NT2/D1 (cell line): Measurements from ENCODE around the gene CREG2.
A peak's percentile ranks its signal among the peaks of the same experiment; 100 is the strongest.

Experiments
- DNase-seq: peaks from one replicate; pipeline ENCODE4 v3.0.0-alpha.2; 2011; ENCODE audit warnings: low read depth, low spot score
- H3K27me3 ChIP-seq: 2 replicates; pipeline ENCODE4 v1.6.0; 2011; ENCODE audit warnings: mild to moderate bottlenecking; ENCODE audit not compliant: insufficient read length, insufficient read depth
- H3K36me3 ChIP-seq: 2 replicates; pipeline ENCODE4 v1.6.1; 2011; ENCODE audit warnings: mild to moderate bottlenecking, low read length, mixed read lengths; ENCODE audit not compliant: insufficient read depth, insufficient read length
- H3K4me1 ChIP-seq: 2 replicates; pipeline ENCODE4 v1.5.1; 2011; ENCODE audit not compliant: insufficient read depth, insufficient read length
- H3K4me3 ChIP-seq: 2 replicates; pipeline ENCODE4 v1.5.1; 2011; ENCODE audit warnings: low read depth; ENCODE audit not compliant: insufficient read length
- H3K9ac ChIP-seq: 2 replicates; pipeline ENCODE4 v1.6.0; 2011; ENCODE audit warnings: low read depth; ENCODE audit not compliant: insufficient read length
- H3K9me3 ChIP-seq: 2 replicates; pipeline ENCODE4 v1.5.1; 2011; ENCODE audit warnings: mild to moderate bottlenecking, low read length; ENCODE audit not compliant: insufficient read depth
- SUZ12 ChIP-seq: IDR thresholded peaks from 2 replicates; pipeline ENCODE4 v1.6.1; 2011; ENCODE audit not compliant: insufficient read length, insufficient read depth; ENCODE audit errors: extremely low read depth
- YY1 ChIP-seq: IDR thresholded peaks from 2 replicates; pipeline ENCODE4 v1.6.1; 2011; ENCODE audit not compliant: insufficient read length, insufficient read depth
- ZNF274 ChIP-seq: IDR thresholded peaks from 2 replicates; pipeline ENCODE4 v1.6.1; 2011; ENCODE audit warnings: mild to moderate bottlenecking, low read depth, low read length

The CREG2 gene

GRCh38 chr2:101346909-101347308 is 40.4 kb downstream of the CREG2 start:
- no peaks in the 10 kb centered on the region for H3K27me3 ChIP-seq
- no peak for DNase-seq
- H3K4me3 ChIP-seq, result no peak overlapping the region
- no peak for TF ChIP-seq SUZ12
- no peak for TF ChIP-seq ZNF274
- no peak for TF ChIP-seq YY1
- H3K36me3 ChIP-seq, result no peaks in the 10 kb centered on the region
- no peak overlapping the region for H3K9ac ChIP-seq
- peaks cover 2% of the 10 kb centered on the region for H3K4me1 ChIP-seq
- no peaks in the 10 kb centered on the region for H3K9me3 ChIP-seq

DNA sequence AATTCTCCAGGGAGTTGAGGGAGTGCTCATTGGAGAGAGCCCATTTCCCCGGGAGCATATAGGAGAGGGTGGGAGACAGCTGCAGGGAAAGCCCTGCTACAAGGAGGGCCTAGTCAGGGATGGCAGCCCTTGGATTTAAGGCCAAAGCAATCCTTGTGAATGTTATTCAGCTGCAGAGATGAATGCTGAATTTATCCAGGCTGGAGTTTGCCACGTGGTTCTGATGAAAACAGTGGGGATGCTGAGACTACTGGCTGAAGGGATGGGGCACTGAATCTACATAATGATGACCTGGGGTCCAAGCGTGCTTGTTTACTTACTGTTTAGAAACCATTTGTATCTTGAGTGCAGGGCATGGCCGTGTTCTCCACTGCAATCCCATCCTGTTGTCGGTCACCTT is 43.2 kb downstream of the CREG2 start:
- H3K27me3 ChIP-seq, result no peaks in the 10 kb centered on the region
- peaks cover 5% of the 10 kb centered on the region for H3K4me1 ChIP-seq
- TF ChIP-seq YY1 (no peak), SUZ12 (no peak), ZNF274 (no peak)

GRCh38 chr2:101342625-101343008 is 44.7 kb downstream of the CREG2 start:
- Histone ChIP-seq H3K36me3 (no peaks in the 10 kb centered on the region), H3K4me3 (no peak overlapping the region), H3K27me3 (no peaks in the 10 kb centered on the region), H3K4me1 (peaks cover 8% of the 10 kb centered on the region), H3K9ac (no peak overlapping the region), H3K9me3 (no peaks in the 10 kb centered on the region)
- DNase-seq, result no peak
- TF ChIP-seq ZNF274, result no peak
- no peak for TF ChIP-seq SUZ12
- TF ChIP-seq YY1, result no peak

More for the DNA sequence above, 43.2 kb downstream of the CREG2 start:
- DNase-seq, result no peak
- no peaks in the 10 kb centered on the region for H3K36me3 ChIP-seq
- no peak overlapping the region for H3K9ac ChIP-seq
- H3K9me3 ChIP-seq, result no peaks in the 10 kb centered on the region
- H3K4me3 ChIP-seq, result no peak overlapping the region

DNA sequence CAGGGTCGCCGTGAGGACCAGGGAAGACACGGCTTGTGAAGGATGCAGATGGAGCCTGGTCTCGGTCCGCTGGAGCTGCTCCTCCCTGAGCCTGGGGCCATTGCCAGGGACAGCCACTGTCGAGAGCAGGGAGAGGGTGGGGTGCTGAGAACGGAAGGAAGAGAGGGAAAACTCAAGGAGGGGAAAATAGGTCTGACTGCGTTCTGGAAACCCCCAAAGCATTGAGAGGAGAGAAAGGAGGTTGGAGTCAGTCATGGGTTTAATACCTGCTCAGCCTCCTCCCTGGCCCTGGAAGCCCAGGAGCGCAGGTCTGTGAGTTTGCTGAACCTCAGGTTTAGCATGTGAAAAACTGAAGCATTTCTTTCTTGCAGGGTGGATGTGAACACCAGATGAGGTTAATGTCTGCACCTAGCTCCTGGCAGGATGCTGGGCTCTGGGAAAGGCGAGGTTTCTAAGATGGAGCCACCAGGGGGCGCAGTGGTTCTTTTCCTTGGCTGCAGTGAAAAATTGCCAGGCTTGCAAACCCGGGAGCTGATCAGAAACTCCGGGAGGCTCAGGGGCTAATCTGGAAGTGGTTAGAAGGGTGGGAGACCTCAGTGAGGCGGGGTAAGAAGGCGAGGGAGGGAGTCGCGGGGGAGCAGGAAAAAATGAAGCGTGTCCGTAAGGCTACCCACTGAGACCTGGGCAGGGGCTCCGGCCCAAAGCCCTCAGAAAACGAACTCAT is 45.2 kb downstream of the CREG2 start:
- H3K4me1 ChIP-seq, result peaks cover 8% of the 10 kb centered on the region
- no peak overlapping the region for H3K4me3 ChIP-seq
- H3K9ac ChIP-seq, result no peak overlapping the region
- H3K9me3 ChIP-seq, result no peaks in the 10 kb centered on the region
- H3K36me3 ChIP-seq, result no peaks in the 10 kb centered on the region
- TF ChIP-seq ZNF274 (no peak), SUZ12 (no peak), YY1 (no peak)
- no peaks in the 10 kb centered on the region for H3K27me3 ChIP-seq
- peak; percentile 79 for DNase-seq

DNA sequence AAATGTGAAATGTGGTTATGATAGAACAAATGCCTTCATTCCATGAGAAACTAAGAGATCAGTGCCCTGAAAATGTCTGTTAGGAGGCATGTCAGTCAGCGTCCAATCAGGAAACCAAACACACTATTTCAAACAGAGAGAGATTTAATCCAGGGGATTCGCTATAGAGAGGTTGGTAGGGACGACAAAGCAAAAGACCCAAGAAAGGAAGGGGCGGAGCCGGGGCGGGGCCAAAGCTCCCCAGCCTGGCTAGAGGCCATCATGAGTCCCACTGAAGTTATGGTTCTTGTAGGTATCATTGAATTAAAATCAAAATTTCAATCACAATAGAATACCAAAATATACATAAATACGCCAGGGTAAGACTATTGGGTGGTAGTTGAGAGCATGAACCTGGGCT is 45.9 kb downstream of the CREG2 start:
- H3K9ac ChIP-seq, result no peak overlapping the region
- no peaks in the 10 kb centered on the region for H3K9me3 ChIP-seq
- no peaks in the 10 kb centered on the region for H3K36me3 ChIP-seq
- TF ChIP-seq SUZ12 (no peak), ZNF274 (no peak), YY1 (no peak)
- no peak overlapping the region for H3K4me3 ChIP-seq
- DNase-seq, result no peak
- no peaks in the 10 kb centered on the region for H3K27me3 ChIP-seq
- H3K4me1 ChIP-seq, result peaks cover 8% of the 10 kb centered on the region

GRCh38 chr2:101340141-101340551 is 47.2 kb downstream of the CREG2 start:
- no peak for DNase-seq
- Histone ChIP-seq H3K4me1 (peaks cover 8% of the 10 kb centered on the region), H3K9me3 (no peaks in the 10 kb centered on the region), H3K27me3 (no peaks in the 10 kb centered on the region), H3K36me3 (no peaks in the 10 kb centered on the region), H3K4me3 (no peak overlapping the region), H3K9ac (no peak overlapping the region)
- no peak for TF ChIP-seq YY1
- TF ChIP-seq SUZ12, result no peak
- no peak for TF ChIP-seq ZNF274

DNA sequence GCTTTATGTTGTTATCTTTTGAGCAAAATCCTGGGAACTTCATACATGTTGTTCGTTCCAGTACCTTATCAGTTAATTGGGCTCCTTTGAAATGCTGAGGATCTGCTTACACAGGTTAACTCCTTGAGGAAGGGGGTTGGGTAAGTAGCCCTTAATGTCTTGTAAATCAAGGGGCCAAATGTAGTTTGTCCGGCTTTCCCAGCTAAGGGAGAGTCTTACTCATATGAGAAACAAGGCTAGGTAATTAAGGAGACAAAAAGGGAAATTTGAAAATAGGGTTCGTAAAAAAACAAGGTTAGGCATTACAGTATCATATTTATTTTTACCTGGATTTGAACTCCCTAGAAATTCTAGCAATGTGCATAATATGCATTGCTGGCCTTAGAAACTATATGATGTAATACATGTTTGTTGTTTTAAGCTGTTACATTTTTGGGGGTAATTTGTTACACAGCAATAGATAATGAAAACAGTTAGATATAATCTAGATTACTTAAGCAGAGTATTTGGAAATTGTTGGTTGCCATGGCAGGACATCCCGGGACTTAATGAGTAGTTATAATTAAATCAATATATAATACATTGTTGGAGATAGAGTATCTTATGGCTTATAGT is 47.9 kb downstream of the CREG2 start:
- TF ChIP-seq ZNF274 (no peak), SUZ12 (no peak), YY1 (no peak)
- H3K9ac ChIP-seq, result no peak overlapping the region
- H3K36me3 ChIP-seq, result no peaks in the 10 kb centered on the region
- H3K4me3 ChIP-seq, result no peak overlapping the region
- H3K27me3 ChIP-seq, result no peaks in the 10 kb centered on the region
- H3K4me1 ChIP-seq, result peaks cover 8% of the 10 kb centered on the region
- DNase-seq, result no peak
- H3K9me3 ChIP-seq, result no peaks in the 10 kb centered on the region
